Measurements from ENCODE around the gene NFKB2. TPM values are rescaled to one million over a fixed set of nuclear protein-coding genes. Genes with fewer than 3 reads are reported as not detected.

The NFKB2 gene
- total RNA-seq, 1 donor from 2014 or later = 39.9 TPM

DNA sequence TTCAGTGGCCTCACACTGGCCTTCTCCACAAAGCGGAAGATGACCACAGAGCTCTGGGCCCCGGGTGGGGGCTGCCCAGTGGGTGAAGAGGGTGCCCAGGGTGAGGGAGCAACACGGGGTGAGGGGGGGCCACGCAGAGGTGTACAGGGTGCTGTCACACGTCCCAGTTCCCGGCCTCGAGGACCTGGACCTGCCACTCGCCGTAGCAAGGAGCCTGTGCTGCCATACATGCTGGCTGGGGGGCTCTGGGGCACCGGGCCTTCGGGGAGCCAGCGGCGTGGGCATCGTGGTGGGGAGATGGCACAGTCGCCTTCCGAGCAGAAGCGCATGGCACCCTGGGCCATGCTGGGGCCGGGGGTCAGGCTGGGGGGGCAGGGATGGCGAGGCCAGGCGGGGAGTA, 21.2 kb downstream of the NFKB2 start:
- Mint-ChIP-seq H3K36me3 (ENCODE audit: low read depth, unreplicated experiment) (peaks cover 2% of the 10 kb centered on the region), H3K4me1 (ENCODE audit: low read depth, unreplicated experiment) (peaks cover 5% of the 10 kb centered on the region), H3K27ac (ENCODE audit: unreplicated experiment) (no peak overlapping the region), H3K27me3 (ENCODE audit: low read depth, unreplicated experiment) (peaks cover 31% of the 10 kb centered on the region), H3K4me3 (ENCODE audit: unreplicated experiment) (peak overlapping the region; percentile 1), H3K9me3 (ENCODE audit: unreplicated experiment) (no peaks in the 10 kb centered on the region)
- H3K36me3 ChIP-seq (ENCODE audit: insufficient read depth, low read length) = no peaks in the 10 kb centered on the region
- H3K27ac ChIP-seq (ENCODE audit: low read depth, low read length) = no peak overlapping the region
- no peak overlapping the region for H3K9ac ChIP-seq (ENCODE audit: low read length)
- no peak for FAIRE-seq
- peaks cover 13% of the 10 kb centered on the region for H3K27me3 ChIP-seq (ENCODE audit: insufficient read depth, low read length)
- H4K20me1 ChIP-seq (ENCODE audit: insufficient read depth, low read length) = no peaks in the 10 kb centered on the region
- DNase-seq (ENCODE audit: low read depth) = no peak
- H3K9me3 ChIP-seq (ENCODE audit: insufficient read depth, low read depth, low read length) = no peaks in the 10 kb centered on the region
- no peak for TF ChIP-seq EZH2 (IDR thresholded peaks at IDR 0.05; ENCODE audit: insufficient read depth, low read length)
- TF ChIP-seq, protein P1, sequence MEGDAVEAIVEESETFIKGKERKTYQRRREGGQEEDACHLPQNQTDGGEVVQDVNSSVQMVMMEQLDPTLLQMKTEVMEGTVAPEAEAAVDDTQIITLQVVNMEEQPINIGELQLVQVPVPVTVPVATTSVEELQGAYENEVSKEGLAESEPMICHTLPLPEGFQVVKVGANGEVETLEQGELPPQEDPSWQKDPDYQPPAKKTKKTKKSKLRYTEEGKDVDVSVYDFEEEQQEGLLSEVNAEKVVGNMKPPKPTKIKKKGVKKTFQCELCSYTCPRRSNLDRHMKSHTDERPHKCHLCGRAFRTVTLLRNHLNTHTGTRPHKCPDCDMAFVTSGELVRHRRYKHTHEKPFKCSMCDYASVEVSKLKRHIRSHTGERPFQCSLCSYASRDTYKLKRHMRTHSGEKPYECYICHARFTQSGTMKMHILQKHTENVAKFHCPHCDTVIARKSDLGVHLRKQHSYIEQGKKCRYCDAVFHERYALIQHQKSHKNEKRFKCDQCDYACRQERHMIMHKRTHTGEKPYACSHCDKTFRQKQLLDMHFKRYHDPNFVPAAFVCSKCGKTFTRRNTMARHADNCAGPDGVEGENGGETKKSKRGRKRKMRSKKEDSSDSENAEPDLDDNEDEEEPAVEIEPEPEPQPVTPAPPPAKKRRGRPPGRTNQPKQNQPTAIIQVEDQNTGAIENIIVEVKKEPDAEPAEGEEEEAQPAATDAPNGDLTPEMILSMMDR (IDR thresholded peaks at IDR 0.05; ENCODE audit: insufficient read depth, low read depth, low read length) = no peak
- peaks cover 5% of the 10 kb centered on the region for H3K79me2 ChIP-seq (ENCODE audit: insufficient read depth, low read length)
- H2AFZ ChIP-seq (ENCODE audit: low read depth, low read length) = no peak overlapping the region
- H3K4me1 ChIP-seq (ENCODE audit: insufficient read depth, low read length) = peaks cover 11% of the 10 kb centered on the region
- H3K4me2 ChIP-seq (ENCODE audit: low read length) = no peak overlapping the region
- H3K4me3 ChIP-seq (ENCODE audit: insufficient read depth, low read depth, low read length) = no peak overlapping the region

DNA sequence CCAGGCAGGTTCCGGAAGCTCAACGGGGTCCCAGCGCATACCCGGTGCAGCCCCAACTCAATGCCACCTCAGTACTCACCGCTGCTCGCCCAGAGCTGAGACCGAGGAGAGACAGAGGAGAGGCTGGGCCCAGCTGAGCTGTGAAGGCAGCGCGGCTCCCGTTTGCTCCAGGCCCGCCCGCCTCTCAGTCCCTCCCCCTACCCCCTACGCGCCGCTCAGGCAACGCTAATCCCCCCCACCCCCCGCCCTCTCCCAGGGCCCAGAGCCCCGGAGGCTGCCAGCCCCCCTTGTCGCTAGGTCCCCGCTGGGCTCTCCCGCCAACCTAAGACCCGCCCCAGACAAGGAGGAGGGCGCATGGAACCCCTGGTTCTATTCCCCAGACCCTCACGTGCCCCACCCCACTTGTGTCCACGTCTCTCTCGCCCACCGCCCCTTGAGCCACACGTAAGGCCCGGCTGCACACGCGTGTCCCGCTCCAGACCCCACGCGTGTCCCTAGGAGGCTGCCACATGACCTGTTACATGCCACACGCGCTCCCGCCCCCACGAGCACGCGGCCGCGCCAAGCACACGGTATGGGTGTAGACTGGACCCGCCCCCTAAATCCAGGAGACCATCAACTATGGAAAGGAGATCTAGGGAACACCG, 23.2 kb downstream of the NFKB2 start, which contains the start of gene PSD:
PSD (minus strand) TSS at position 164 of the 647 bp plus-strand sequence. CDS start 1,747 bp downstream, outside the sequence.
- Histone ChIP-seq H3K27me3 (ENCODE audit: insufficient read depth, low read length) (peaks cover 8% of the 10 kb centered on the region), H4K20me1 (ENCODE audit: insufficient read depth, low read length) (peaks cover 10% of the 10 kb centered on the region), H3K4me1 (ENCODE audit: insufficient read depth, low read length) (peaks cover 21% of the 10 kb centered on the region), H3K36me3 (ENCODE audit: insufficient read depth, low read length) (no peaks in the 10 kb centered on the region), H3K4me2 (ENCODE audit: low read length) (peak within 1 kb of the TSS; percentile 92), H3K9ac (ENCODE audit: low read length) (no peak within 1 kb of the TSS), H3K79me2 (ENCODE audit: insufficient read depth, low read length) (peaks cover 9% of the 10 kb centered on the region), H3K9me3 (ENCODE audit: insufficient read depth, low read depth, low read length) (no peaks in the 10 kb centered on the region), H3K4me3 (ENCODE audit: insufficient read depth, low read depth, low read length) (peak within 1 kb of the TSS; percentile 92), H3K27ac (ENCODE audit: low read depth, low read length) (no peak within 1 kb of the TSS), H2AFZ (ENCODE audit: low read depth, low read length) (peak within 1 kb of the TSS; percentile 99)
- Mint-ChIP-seq H3K4me1 (ENCODE audit: low read depth, unreplicated experiment) (peaks cover 5% of the 10 kb centered on the region), H3K36me3 (ENCODE audit: low read depth, unreplicated experiment) (peaks cover 8% of the 10 kb centered on the region), H3K4me3 (ENCODE audit: unreplicated experiment) (peak within 1 kb of the TSS; percentile 95), H3K27me3 (ENCODE audit: low read depth, unreplicated experiment) (peaks cover 20% of the 10 kb centered on the region), H3K27ac (ENCODE audit: unreplicated experiment) (peak within 1 kb of the TSS; percentile 53), H3K9me3 (ENCODE audit: unreplicated experiment) (no peaks in the 10 kb centered on the region)
- TF ChIP-seq, protein P1 (IDR thresholded peaks at IDR 0.05; ENCODE audit: insufficient read depth, low read depth, low read length) = no peak
- TF ChIP-seq EZH2 (IDR thresholded peaks at IDR 0.05; ENCODE audit: insufficient read depth, low read length) = peak; percentile 40
- FAIRE-seq (no peak), DNase-seq (ENCODE audit: low read depth) (no peak)

Data from astrocyte (in vitro differentiated cells and primary cell).